NCI-H69 (cell line): Measurements from ENCODE around the gene IRF2BP2.
"Not testable (repeated sequence)": the region's sequence is repeated elsewhere in the genome, so short reads cannot be mapped to it uniquely, and the experiment has no call there.

Source experiments
- DNase-seq: peaks from one replicate; lab custom pipeline; 2025; lab: John Stamatoyannopoulos, UW

IRF2BP2 gene

DNA sequence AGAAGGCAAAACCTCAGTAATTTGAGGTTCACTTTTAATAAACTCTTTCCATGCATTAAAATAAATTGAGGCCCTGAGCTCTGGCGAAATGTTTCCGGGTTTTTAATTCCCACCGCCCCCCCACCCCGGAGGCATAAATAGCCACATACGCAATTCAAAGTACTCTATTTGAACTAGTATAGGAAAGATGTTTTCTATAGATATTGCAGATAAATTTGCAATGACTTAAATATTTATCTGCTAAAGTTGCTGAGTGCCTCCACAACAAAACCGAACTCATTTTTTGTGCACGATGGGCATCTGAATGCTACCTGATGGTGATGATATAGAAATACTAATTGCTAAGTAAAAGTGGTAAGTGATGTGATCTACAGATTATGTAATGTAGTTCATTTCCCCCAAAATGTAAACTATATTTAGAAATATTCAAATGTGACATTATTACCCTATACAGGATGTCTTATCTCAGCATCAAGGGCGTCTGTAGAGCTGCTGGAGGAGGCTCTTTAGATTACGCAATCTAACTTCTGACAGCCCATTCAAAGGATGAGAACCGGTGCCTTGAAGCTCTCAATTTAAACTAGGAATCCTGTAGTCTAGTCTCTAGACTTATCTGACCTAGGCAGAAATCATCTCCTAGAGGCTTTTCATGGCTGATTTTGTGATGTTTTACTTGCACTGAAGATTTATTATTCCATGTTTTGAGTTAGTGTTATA, 8.5 kb downstream of the IRF2BP2 start:
- DNase-seq = peak; percentile 81

DNA sequence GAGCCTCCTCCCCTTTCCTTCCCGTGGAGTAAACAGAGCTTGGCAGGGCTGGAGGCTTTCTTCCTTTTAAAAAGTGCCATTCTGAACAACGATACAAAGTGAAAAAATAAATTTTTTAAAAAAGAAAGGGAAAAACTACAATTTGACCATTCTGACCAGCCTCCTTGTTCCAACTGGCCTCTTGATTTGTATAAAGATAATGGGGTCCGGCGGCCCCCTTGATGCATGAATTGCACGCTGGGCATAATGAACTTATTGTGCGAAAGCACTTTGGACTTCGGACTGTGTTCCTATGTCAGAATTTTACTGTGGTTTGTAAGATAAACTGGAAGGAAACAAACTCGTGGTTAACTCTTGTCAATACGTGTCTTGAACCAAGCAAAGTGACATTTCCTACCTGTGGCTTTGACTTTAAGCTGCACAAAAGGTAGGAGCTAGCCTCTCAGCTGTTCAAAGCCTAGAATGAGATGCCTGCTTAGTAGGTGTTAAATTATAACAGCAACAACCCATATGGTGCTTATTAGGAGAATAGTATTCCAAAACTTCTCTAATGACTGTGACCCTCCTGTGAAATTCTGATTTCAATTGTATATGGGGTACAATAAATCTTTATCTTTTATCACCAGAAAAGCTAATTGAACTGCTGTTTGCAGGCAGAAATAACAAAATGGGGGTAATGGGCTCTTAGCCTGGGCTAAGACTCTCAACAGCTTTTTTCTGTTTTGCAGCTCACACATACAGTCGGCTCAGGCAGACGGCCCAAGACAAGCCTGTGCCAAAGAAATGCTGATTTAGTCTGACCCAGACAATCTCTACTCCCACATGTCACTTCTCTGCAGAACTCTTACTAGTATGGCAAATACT, 9.3 kb downstream of the IRF2BP2 start:
- DNase-seq = peak; percentile 80

DNA sequence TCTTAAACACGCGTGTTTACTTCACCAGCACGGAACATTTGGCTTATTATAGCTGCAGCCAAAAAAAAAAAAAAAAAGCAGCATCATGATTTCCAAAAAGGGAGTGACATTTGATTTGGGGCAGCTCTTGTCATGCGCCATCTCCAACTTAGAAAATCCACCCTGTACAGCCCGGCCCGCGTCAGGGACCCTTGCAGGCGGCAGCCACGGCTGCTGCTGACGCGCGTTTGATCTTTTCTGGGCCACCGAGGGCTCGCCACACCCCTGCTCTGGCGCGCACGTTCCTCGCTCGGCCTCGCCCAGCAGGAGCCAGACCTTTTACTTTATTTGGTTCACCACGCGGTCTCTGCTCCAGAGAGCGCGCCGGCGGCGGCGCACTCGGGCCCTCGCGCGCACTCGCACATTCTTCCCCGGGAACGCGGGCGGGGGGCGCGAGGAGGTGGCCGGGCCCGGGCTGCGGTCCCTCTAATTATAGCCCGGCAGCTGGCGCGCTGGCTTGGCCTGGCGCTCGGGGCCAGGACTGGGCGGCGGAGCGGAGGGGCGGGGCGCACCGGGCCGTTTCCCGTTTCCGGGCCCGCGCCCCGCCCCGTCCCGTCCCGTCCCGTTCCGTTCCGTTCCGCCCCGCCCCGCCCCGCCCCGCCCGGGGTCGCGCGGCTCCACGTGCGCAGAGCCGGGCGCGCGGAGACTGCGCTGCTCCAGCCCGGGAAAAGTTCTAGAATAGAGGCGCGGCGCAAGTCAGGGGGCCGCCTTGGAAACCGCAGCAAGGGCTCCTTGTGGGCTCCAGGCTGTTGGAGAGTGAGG, 10.2 kb downstream of the IRF2BP2 start:
- peak; percentile 99 for DNase-seq

DNA sequence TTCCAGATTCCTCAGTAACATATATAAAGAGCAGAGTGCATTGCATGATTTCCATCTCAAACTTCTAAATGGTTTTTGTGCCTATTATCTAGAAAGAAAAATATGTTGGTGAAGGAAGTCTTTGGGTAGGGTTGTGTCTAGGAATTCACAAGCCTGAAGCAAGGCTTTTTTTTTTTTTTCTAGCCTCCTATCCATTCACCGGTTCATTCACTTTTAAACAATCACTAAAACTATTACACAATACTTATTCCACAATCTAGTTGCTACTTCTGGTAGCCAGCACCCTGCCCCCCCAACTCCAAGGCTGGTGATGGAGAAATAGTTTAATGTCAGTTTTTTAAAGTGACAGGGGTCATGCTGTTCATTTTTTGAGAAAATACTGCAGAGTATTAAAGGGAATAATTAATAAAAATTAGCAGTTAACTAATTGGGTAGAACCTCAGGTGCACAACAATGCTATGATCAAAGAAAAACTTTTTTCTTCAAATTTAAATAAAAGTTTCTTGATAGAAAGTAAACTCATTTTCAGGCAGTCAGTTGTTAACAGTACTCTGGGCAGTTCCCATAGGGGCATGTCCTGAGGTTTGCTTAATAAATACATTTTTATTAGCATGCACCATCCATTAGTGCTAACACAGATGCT, 10.9 kb downstream of the IRF2BP2 start:
- DNase-seq = no peak

DNA sequence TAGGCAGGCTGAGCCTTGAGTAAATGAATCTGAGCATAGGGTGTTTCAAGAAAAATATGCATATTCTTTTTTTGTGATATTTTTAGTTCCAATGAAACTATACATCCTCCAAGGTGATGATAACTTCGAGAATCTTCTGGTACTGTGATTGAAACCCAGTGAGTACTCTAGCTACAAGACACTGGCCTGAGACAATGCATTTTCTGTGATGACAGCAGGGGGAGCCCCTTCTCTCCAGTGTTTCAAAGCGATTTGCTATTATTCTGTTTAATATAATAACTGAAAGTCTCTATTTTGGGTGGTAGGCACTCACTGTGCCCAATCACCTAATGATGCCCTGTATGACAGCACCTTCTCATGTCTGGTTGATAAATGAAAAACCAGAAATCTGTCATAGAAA, 12.1 kb downstream of the IRF2BP2 start:
- peak; percentile 79 for DNase-seq

DNA sequence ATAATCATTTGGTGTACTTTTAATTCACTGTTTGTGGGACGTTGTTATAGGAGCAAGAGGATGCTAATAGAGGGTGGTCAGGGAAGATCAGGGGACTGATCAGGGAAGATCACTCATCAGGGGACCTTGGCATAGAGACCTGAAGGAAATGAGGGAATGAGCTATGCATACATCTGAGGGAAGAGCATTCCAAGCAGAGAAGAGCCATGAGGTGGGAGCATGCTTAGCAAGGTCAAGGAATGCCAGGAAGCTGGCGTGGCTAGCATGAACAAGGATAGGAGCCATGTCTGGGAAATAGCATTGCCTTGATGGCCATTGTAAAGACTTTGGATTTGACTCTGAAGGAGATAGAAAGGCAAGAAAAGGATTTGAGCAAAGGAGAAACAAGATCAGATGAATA, 14.1 kb downstream of the IRF2BP2 start:
- DNase-seq = no peak

DNA sequence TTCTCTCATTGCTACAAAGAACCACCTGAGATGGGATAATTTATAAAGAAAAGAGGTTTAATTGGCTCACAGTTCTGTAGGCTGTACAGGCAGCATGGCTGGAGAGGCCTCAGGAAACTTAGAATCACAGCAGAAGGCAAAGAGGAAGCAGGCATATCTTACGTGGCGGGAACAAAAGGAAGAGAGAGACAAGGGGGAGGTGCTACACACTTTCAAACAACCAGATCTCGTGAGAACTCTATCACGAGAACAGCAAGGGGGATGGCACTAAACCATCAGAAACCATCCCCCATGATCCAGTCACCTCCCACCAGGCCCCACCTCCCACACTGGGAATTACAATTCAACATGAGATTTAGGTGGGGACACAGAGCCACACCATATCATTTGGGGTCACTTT, 15.4 kb downstream of the IRF2BP2 start:
- DNase-seq = not testable (repeated sequence)

DNA sequence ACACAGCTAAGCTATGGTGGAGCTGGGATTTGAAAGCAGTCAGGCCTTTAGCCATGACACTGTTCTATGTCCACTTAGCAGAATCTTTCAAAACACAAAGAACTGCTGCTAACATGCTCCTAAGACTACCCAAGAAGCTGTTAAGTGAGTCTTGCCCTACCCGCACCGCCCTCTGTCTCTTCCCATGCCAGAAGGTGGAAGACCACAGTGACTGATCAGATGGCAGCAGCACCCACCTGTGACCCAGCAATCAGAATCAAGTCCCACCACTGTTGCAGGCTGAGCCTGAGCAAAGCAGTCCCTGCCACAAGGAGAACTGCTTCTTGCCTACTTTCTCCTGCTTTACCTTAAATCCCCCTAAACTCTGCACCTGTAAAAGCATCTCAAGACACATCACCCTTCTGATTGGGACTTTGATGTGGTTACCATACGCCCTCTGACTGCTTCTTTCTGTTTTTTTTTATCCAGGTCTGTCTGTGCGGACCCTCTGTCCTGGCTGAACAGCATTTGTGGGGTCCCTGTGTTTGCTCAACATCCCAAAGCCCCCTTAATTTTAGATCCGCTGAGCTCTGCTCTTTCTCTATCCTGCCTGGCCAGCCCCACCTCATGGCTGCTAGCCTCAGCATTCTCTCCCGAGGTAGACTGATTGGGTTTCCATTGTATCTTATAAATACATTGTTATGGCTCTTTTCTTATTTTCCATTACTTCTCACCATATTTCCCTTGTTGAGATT, 16.0 kb downstream of the IRF2BP2 start:
- DNase-seq = no peak

DNA sequence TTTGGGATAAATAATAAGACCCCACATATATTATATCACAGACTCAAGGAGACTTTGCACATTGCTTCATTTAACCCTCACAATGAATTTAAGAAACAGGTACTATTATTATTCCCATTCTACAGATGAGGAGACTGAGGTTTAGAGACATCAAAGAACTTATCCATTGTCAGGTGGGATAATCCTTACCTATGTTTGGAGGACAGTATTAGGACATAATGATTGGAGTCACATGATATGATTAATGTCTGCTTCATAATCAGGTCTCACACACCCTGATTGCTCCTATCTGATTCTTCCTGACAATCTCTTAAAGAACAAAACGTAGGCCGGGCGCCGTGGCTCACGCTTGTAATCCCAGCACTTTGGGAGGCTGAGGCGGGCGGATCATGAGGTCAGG, 16.9 kb downstream of the IRF2BP2 start:
- DNase-seq = no peak

DNA sequence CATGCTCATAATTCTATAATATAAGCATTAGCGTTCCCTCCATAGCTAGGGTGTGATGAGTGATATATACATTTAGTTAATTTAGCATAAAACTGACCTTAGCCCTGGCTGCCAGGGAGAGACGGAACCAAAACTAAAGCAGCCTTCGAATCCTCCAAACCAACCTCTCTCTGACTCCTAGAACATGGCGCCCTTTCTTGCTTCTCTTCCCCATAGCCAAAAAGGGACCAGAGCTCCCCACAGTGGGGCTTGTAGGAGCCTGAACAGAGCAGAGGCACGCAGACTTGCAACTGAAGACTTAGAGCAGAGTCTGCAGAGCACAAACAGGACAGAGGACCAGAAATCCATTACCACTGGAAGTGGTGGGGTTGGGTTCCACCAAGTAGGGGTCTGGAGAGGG, 17.7 kb downstream of the IRF2BP2 start:
- peak; percentile 41 for DNase-seq

DNA sequence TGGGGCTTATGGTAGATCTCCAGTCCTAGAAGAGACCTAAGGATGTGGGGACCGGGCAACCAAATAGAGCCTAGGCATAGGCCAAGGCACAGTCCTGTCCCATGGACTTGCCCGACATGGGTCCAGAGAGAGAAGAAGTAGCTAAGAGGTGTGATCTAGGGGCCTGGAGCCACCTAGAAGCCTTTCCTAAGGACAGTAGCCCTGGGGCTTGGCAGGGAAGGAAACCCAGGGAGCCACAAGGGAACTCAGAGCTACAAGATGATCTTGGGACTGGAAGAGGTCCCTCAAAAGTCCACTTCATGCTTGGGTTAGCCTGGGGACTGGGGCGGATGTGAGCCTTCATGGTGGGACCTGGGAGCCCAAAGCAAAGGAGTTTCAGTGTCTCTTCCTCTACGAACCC, 18.8 kb downstream of the IRF2BP2 start:
- no peak for DNase-seq

DNA sequence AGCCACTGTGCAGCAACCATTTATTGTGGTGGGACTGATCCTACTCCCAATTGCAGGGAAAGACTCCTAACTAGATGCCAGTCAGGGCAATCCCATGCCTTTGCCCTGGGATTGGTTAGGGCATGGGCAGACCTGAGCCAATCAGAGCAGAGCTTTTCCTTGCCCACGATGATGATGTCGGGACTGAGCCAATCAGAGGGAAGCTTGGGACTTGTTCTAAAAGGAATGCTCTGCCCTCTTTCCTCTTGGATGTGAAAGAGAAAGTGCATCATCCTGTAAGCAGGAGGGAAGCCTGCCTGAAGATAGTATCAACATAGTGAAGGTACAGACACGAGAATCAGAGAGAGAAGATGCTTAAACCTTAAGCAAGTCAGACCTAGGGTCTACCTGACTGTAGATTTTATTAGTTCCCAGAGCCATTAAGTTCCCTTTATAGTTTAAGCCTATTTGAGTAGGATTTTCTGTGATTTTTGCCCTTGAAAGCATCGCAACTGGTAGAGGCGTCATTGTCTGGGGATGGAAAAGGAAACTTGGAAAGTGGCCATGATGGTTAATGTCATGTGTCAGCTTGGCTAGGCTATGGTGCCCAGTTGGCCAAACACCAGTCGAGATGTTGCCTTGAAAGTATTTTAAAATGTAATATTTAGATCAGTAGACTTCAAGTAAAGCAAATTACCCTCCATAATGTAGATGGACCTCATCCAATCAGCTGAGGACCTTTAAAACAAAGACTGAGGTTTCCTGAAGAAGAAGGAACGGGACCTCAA, 19.9 kb downstream of the IRF2BP2 start:
- no peak for DNase-seq

DNA sequence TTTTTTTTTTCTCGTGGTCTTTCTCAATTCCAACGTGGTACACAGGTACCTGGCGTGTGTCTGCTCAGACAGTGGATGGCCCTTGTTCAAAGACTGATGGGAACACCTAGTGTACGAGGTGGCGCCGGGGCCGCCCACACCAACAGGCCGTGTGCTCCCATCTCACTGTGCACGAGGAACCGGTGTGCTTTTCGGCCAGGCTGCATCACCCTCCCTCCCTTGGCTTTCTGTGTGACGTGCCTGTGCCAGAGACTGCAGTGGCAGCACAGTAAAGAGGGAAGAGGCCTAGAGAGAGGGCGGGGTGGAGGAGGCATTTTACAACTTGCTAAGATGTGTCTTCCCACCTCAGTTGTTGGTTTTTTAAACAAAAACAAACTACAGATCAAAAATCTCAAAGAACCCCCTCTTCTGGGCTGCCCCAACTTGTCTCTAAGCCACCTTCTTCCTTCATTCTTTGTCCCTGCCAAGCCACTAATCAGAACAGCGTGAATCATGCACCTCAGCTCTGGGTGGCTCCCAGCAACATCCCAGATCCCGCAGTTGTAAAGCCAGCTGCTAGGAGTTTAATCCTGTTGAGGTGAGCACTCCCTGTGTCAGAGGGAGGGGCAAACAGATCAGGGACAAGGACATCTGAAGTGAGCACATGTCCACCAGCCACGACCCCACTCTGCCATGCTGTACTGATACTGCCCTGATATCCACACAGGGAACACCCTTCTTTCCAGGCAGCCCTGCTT, 20.7 kb downstream of the IRF2BP2 start:
- no peak for DNase-seq

DNA sequence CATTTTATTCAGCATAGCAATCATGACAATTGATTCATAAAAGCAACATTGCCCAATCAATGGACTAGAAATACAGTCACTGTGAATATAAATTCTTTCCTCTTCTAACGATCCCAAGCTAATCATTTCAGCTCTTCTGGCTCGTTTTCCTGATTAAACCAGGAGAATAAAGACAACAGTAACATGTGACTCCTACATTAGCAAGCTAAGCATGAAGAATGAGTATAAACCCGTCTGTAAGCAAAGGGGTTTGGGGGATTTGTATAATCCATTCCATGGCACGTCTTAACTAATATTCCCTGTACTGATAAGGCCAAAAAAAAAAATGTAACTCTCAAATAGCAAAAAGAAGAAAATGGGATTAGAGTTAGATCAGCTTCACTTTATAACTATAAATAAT, 21.6 kb downstream of the IRF2BP2 start:
- DNase-seq = no peak

DNA sequence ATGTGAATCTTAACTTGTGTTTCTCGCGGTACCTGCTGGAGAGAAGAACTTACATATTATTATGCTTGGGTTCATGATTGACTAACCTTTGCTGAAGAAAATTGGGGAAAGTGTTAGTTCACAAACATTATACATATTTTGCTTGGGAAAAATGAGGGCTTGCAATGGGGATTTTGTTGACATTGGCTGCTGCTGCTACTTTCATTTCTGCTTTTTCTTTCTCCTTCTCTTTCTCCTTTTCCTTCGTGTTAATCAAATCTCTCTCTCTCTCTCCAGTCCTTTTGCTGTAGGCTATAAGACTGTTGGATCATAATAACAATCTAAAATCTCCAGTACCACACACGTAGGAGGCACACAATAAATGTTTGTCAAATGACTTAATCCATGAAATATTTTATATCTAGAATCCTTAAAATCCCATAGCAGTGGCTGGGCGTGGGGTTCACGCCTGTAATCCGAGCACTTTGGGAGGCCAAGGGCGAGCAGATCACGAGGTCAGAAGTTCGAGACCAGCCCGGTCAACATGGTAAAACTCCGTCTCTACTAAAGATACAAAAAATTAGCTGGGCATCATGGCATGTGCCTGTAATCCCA, 23.0 kb downstream of the IRF2BP2 start:
- no peak for DNase-seq

DNA sequence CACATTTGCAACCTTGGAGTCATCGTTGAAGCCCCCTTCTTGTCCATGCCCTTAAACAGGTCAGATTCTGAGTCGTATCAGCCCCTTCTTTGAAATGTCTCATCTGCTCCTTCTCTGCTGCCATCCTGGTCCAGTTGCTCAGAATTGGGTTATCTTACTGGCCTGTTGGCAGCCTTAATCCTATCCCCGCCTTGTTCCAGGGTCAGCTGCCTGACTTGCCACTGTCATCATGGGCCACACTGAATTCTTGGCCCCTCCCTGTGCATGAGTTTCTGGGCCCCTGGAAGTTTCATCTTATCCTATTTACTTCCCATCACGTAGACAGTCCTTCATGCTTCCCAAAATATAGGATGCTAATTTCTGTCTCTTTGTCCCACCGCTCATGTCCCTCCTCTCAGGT, 23.7 kb downstream of the IRF2BP2 start:
- DNase-seq = no peak

DNA sequence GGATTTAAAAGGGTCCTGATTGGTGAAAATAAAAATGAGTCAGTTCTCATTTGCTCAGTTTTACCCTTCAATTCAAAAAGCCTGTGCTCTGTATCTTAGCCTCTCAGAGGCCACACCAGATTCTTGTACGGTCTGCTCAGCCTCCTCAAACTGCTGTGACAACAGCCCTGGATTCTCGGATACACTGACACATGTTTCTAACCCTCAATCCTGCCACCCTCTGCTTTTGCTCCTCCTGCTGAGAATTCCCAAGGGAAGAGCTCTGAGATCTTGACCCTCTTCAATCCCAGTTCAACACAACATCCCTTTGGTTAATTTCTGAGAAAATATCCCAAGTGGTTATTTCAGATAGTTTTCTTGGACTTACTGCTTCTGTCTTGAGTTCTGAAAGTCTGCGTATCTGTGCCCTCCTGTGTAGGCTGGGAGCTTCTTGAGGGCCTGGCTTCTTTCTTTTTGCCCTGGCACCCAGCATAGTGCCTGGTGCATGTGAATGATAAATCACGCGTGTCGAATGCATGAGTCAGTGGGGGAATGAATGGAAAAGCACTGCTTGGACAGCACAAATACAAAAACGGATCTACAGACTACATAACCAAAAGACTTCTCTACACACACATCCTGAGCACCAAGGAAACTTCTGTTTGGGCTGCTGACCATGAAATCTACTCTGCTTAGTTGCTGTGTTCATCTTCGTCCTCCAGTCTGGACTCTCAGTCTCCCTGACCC, 24.5 kb downstream of the IRF2BP2 start:
- peak; percentile 60 for DNase-seq

DNA sequence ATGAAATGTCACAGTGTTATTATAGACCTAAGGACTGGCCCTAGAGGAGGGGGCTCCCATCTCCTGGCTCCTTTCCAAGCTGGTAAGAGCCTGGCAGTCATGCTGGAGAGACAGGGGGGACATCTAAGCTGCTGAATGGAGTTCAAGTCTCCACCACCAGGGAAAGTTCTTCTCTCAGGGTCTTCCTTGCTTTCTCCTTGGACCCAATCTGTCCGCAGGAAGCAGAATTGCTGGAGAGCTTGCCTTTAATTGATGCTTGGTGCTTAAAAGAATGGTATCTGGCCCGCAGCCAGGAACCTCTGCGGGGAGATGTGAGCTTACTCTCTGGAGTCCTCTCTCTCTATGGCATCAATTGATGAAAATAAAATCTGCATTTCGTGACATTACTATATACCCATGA, 25.1 kb downstream of the IRF2BP2 start:
- peak; percentile 92 for DNase-seq

DNA sequence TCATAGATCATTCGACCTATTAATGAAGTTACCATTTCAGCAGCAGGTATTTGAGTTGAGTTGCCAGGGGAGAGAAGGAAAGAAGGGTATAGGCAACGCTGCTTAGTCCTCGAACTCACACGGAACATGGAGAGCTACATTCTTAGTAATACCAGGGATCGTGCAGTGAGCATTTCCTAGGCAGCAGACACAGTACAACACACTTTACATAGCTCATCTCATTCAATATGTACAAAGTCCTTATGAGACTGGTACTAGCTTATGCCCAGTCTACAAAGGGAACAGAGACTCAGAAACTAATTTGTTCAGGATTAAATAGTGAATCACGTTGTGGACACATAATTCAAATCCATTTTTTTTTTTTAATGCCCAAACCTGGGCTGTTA, 25.6 kb downstream of the IRF2BP2 start:
- no peak for DNase-seq
